Neural cell (in vitro differentiated cells): ENCODE data around the gene ACR. TPM values are rescaled to one million over a fixed set of nuclear protein-coding genes. Genes with fewer than 3 reads are reported as not detected.

Experiments used
- H2AFZ ChIP-seq: fragments of 200-600, 300-800 bp; sonication (generic), shearing (Covaris generic); 2 replicates; pipeline ENCODE4 v1.6.0; 2014; ENCODE audit warnings: low read depth, mild to moderate bottlenecking, antibody characterized with exemption, low read length, moderate library complexity
- H3F3A ChIP-seq: fragments of 200-600 bp; shearing (Covaris generic); 2 replicates; pipeline ENCODE4 v1.6.1; 2016; ENCODE audit warnings: mild to moderate bottlenecking, moderate library complexity, mixed read lengths, antibody characterized with exemption, low read length; ENCODE audit not compliant: insufficient read depth, poor library complexity, severe bottlenecking
- H3K27ac ChIP-seq: fragments of 200-600, 300-800 bp; sonication (generic), shearing (Covaris generic); 2 replicates; pipeline ENCODE4 v1.5.1; 2014; ENCODE audit warnings: mild to moderate bottlenecking, low read length, moderate library complexity
- H3K27me3 ChIP-seq: fragments of 300-800, 200-600 bp; sonication (generic), shearing (Covaris generic); 2 replicates; pipeline ENCODE4 v1.6.0; 2014; ENCODE audit warnings: mild to moderate bottlenecking, low read depth, low read length, moderate library complexity; ENCODE audit not compliant: insufficient read depth
- H3K36me3 ChIP-seq: fragments of 300-800, 200-600 bp; sonication (generic), shearing (Covaris generic); 2 replicates; pipeline ENCODE4 v1.5.1; 2014; ENCODE audit warnings: mild to moderate bottlenecking, antibody characterized with exemption, low read length, moderate library complexity; ENCODE audit not compliant: insufficient read depth
- H3K4me2 ChIP-seq: fragments of 300-800, 200-600 bp; sonication (generic), shearing (Covaris generic); 2 replicates; pipeline ENCODE4 v1.6.0; 2014; ENCODE audit warnings: mild to moderate bottlenecking, low read length
- H3K4me3 ChIP-seq: fragments of 300-800, 200-600 bp; sonication (generic), shearing (Covaris generic); 2 replicates; pipeline ENCODE4 v1.5.1; 2014; ENCODE audit warnings: mild to moderate bottlenecking, low read length, moderate library complexity
- H3K79me2 ChIP-seq: fragments of 200-600 bp; shearing (Covaris generic); replicated peaks from 2 replicates; pipeline ENCODE4 v1.6.0; 2014; ENCODE audit warnings: mild to moderate bottlenecking, low read length, moderate library complexity; ENCODE audit not compliant: insufficient read depth
- H3K9ac ChIP-seq: fragments of 300-800, 200-600 bp; sonication (generic), shearing (Covaris generic); 2 replicates; pipeline ENCODE4 v1.6.1; 2016; ENCODE audit warnings: mild to moderate bottlenecking, low read length, mixed read lengths
- H3K9me2 ChIP-seq: fragments of 200-600 bp; shearing (Covaris generic); 2 replicates; pipeline ENCODE4 v1.6.1; 2016; ENCODE audit warnings: mild to moderate bottlenecking, low read length, mixed read lengths; ENCODE audit not compliant: insufficient read depth
- H3K9me3 ChIP-seq: fragments of 200-600, 300-800 bp; sonication (generic), shearing (Covaris generic); 2 replicates; pipeline ENCODE4 v1.6.1; 2016; ENCODE audit warnings: mild to moderate bottlenecking, mixed run types, low read length, moderate library complexity, mixed read lengths
- H4K20me1 ChIP-seq: fragments of 200-600 bp; shearing (Covaris generic); 2 replicates; pipeline ENCODE4 v1.6.1; 2016; ENCODE audit warnings: mild to moderate bottlenecking, mixed run types; ENCODE audit not compliant: insufficient read depth
- EP300 ChIP-seq: fragments of 450-650 bp; conservative IDR thresholded peaks from 2 replicates; pipeline ENCODE4 v1.6.1; 2014; ENCODE audit warnings: antibody characterized with exemption, mild to moderate bottlenecking, moderate library complexity; ENCODE audit not compliant: poor library complexity, severe bottlenecking
- EZH2 ChIP-seq: fragments of 200-600, 300-800 bp; shearing (Covaris generic), sonication (generic); IDR thresholded peaks from 2 replicates; pipeline ENCODE4 v1.6.1; 2014; ENCODE audit warnings: antibody characterized with exemption, low read length, borderline replicate concordance, mild to moderate bottlenecking; ENCODE audit not compliant: insufficient read depth, poor library complexity, severe bottlenecking
- MXI1 ChIP-seq: fragments of 450-650 bp; conservative IDR thresholded peaks from 2 replicates; pipeline ENCODE4 v1.6.1; 2014; ENCODE audit warnings: antibody characterized with exemption, mild to moderate bottlenecking; ENCODE audit not compliant: poor library complexity, severe bottlenecking
- RAD21 ChIP-seq: fragments of 450-650 bp; conservative IDR thresholded peaks from 2 replicates; pipeline ENCODE4 v1.6.1; 2014; ENCODE audit warnings: antibody characterized with exemption, mild to moderate bottlenecking, moderate library complexity
- SMC3 ChIP-seq: fragments of 450-650 bp; conservative IDR thresholded peaks from 2 replicates; pipeline ENCODE4 v1.6.1; 2014; ENCODE audit warnings: antibody characterized with exemption, mild to moderate bottlenecking, moderate library complexity; ENCODE audit not compliant: poor library complexity
- TAF1 ChIP-seq: IDR thresholded peaks from 2 replicates; pipeline ENCODE4 v1.6.1; 2012; ENCODE audit warnings: low read depth
- polyA plus RNA-seq: library from polyadenylated mRNA; depleted of rRNA; stranded (reverse); fragments of >200 nt; gene quantifications from 2 replicates; pipeline ENCODE4 v1.2.3, GENCODE V29; 2014
- TF ChIP-seq, protein P1 (sequence below): fragments of 450-650 bp; IDR thresholded peaks from 2 replicates; pipeline ENCODE4 v1.5.1; 2014; ENCODE audit warnings: antibody characterized with exemption, mild to moderate bottlenecking, moderate library complexity; ENCODE audit not compliant: poor library complexity, severe bottlenecking

ACR gene
- polyA plus RNA-seq, 1 donor from 2014 or later: not detected

DNA sequence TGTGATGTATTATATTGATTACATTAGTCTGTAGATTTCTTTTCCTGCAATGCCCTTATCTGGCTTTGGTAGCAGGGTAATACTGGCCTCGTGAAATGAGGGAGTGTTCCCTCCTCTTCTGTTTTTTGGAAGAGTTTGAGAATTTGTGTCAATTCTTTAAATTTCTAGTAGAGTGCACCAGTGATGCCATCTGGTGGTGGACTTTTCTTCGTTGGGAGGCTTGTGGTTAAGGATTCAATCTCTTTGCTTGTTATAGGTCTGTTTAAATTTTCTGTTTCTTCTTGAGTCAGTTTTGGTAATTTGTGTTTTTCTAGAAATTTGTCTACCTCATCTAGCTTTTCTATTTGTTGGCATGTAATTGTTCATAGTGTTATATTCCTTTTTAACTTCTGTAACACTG, 46.5 kb upstream of the ACR start:
- TF ChIP-seq SMC3 (peak; percentile 52), RAD21 (peak; percentile 26), TAF1 (no peak)
- TF ChIP-seq, protein P1, sequence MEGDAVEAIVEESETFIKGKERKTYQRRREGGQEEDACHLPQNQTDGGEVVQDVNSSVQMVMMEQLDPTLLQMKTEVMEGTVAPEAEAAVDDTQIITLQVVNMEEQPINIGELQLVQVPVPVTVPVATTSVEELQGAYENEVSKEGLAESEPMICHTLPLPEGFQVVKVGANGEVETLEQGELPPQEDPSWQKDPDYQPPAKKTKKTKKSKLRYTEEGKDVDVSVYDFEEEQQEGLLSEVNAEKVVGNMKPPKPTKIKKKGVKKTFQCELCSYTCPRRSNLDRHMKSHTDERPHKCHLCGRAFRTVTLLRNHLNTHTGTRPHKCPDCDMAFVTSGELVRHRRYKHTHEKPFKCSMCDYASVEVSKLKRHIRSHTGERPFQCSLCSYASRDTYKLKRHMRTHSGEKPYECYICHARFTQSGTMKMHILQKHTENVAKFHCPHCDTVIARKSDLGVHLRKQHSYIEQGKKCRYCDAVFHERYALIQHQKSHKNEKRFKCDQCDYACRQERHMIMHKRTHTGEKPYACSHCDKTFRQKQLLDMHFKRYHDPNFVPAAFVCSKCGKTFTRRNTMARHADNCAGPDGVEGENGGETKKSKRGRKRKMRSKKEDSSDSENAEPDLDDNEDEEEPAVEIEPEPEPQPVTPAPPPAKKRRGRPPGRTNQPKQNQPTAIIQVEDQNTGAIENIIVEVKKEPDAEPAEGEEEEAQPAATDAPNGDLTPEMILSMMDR: peak; percentile 45
- Histone ChIP-seq H3F3A (peaks cover 4% of the 10 kb centered on the region), H3K9me3 (no peaks in the 10 kb centered on the region), H3K9ac (no peak overlapping the region), H3K4me2 (no peak overlapping the region), H3K79me2 (no peaks in the 10 kb centered on the region), H3K27ac (no peak overlapping the region), H3K36me3 (no peaks in the 10 kb centered on the region), H3K27me3 (no peaks in the 10 kb centered on the region), H3K9me2 (no peaks in the 10 kb centered on the region), H4K20me1 (no peaks in the 10 kb centered on the region), H3K4me3 (no peak overlapping the region), H2AFZ (no peak overlapping the region)

DNA sequence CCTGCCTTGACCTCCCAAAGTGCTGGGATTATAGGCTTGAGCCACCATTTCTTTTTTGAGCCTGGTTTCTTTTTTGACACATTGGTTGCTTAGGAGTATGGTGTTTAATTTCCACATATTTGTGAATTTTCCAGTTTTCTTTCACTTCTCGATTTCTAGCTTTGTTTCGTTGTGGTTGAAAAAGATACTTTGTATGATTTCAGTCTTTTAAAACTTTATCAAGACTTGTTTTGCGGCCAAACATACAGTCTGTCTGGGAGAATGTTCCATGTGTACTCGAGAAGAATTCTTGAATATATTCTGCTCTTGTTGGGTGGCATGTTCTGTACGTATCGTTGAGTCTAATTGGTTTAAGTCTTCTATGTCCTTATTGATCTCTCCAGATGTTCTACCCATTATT, 44.5 kb upstream of the ACR start:
- no peaks in the 10 kb centered on the region for H3K27me3 ChIP-seq
- no peaks in the 10 kb centered on the region for H3K36me3 ChIP-seq
- H4K20me1 ChIP-seq: no peaks in the 10 kb centered on the region
- no peaks in the 10 kb centered on the region for H3K9me2 ChIP-seq
- no peak overlapping the region for H3K4me3 ChIP-seq
- H3K27ac ChIP-seq: no peak overlapping the region
- no peak overlapping the region for H3K9ac ChIP-seq
- H3K79me2 ChIP-seq: no peaks in the 10 kb centered on the region
- no peak for TF ChIP-seq RAD21
- no peak for TF ChIP-seq EZH2
- no peak for TF ChIP-seq SMC3
- no peak for TF ChIP-seq MXI1
- TF ChIP-seq, protein P1: no peak
- no peak for TF ChIP-seq EP300
- H3K9me3 ChIP-seq: no peaks in the 10 kb centered on the region
- no peak overlapping the region for H2AFZ ChIP-seq
- no peak overlapping the region for H3K4me2 ChIP-seq
- H3F3A ChIP-seq: peaks cover 4% of the 10 kb centered on the region

DNA sequence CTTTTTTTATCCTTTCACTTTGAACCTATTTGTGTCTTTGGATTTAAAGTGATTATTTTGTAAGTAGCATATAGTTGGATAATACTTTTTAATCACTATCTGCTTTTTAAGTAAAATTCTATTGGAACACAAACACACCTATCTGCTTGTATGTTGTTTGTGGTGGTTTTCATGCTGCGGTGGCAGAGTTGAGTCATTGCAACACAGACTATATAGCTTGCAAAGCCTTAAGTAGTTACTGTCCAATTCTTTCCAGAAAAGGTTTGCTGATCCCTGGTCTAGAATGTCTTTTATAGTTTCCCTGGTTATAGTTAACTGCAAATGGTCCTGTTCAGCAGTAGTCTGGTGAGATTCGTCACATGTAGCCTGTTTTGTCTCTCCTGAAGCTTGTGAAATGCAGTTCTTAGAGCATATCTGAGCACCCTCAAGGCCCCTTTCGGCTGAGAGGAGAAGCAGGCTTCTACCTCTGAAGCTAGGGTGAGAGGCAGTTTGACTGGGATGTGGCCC, 43.9 kb upstream of the ACR start:
- Histone ChIP-seq H3K9me2 (no peaks in the 10 kb centered on the region), H3K4me2 (no peak overlapping the region), H3K9ac (no peak overlapping the region), H3K79me2 (no peaks in the 10 kb centered on the region), H3K27ac (no peak overlapping the region), H4K20me1 (no peaks in the 10 kb centered on the region), H3K4me3 (no peak overlapping the region), H2AFZ (no peak overlapping the region), H3F3A (peaks cover 4% of the 10 kb centered on the region), H3K9me3 (no peaks in the 10 kb centered on the region), H3K36me3 (no peaks in the 10 kb centered on the region), H3K27me3 (no peaks in the 10 kb centered on the region)
- TF ChIP-seq, protein P1: peak; percentile 28
- TF ChIP-seq EP300: no peak
